GM12878 (cell line): ENCODE results near the gene BMP2K. TPM values are rescaled to one million over a fixed set of nuclear protein-coding genes. Genes with fewer than 3 reads are reported as not detected.
A peak's percentile ranks its signal among the peaks of the same experiment; 100 is the strongest.

ENCODE experiments used
- ATAC-seq: fragments of 200-7000 bp; cut with Tn5 transposase; 3 replicates; pipeline ENCODE4 v1.9.1; 2020; ENCODE audit warnings: mild to moderate bottlenecking, moderate library complexity
- BruUV-seq: library from RNA; stranded (reverse); fragments of 400-500 nt; replicated peaks from 2 replicates; lab custom pipeline; 2021; lab: Mats Ljungman, UMichigan
- CTCF ChIA-PET: fragments of 300-600 bp; sonication (Branson Sonifier 250); formaldehyde crosslinking; extraction: SDS; loops from one replicate; lab custom pipeline; 2021; ENCODE audit warnings: inconsistent platforms; lab: Yijun Ruan, JAX
- POLR2A ChIA-PET: fragments of 350-600 bp; formaldehyde crosslinking; extraction: SDS; loops from one replicate; lab custom pipeline; 2021; ENCODE audit warnings: inconsistent platforms; lab: Charles Lee
- RAD21 ChIA-PET: fragments of 300-600 bp; sonication (Branson Sonifier 250); formaldehyde crosslinking; loops from one replicate; lab custom pipeline; 2023; ENCODE audit warnings: antibody characterized with exemption; ENCODE audit not compliant: unreplicated experiment; lab: Charles Lee
- SMC1A ChIA-PET: fragments of 300-600 bp; sonication (Branson Sonifier 250); formaldehyde crosslinking; loops from one replicate; lab custom pipeline; 2023; ENCODE audit not compliant: unreplicated experiment, uncharacterized antibody; lab: Charles Lee
- DNase-seq: peaks from one replicate; pipeline ENCODE4 v3.0.0-alpha.2; 2011; ENCODE audit warnings: low read depth, low spot score
- FAIRE-seq: peaks from 3 replicates; lab custom pipeline; 2011; peaks lifted over from hg19 to GRCh38; lab: Jason Lieb, UNC
- H2AFZ ChIP-seq: 2 replicates; pipeline ENCODE4 v1.6.0; 2011; ENCODE audit warnings: low read depth, low read length, control low read depth; ENCODE audit not compliant: control insufficient read depth
- H3K27ac ChIP-seq: 2 replicates; pipeline ENCODE4 v1.5.1; 2011; ENCODE audit warnings: control low read depth; ENCODE audit not compliant: control insufficient read depth, insufficient read depth
- H3K27me3 ChIP-seq, 2 experiments: replicated peaks in 1 of 2; 2 replicates each; pipeline versions ENCODE4 v1.6.0 to v1.6.1; 2011; ENCODE audit warnings: low read length in 1 of 2; ENCODE audit not compliant: control insufficient read depth in 2 of 2, insufficient read depth in 2 of 2
- H3K36me3 ChIP-seq, 2 experiments: 2 replicates each; pipeline ENCODE4 v1.5.1; 2011; ENCODE audit warnings: low read length in 1 of 2; ENCODE audit not compliant: control insufficient read depth in 2 of 2, insufficient read depth in 2 of 2
- H3K4me1 ChIP-seq: 2 replicates; pipeline ENCODE4 v1.6.1; 2011; ENCODE audit warnings: mild to moderate bottlenecking, low read length, moderate library complexity, mixed read lengths; ENCODE audit not compliant: control insufficient read depth, insufficient read depth
- H3K4me2 ChIP-seq: 2 replicates; pipeline ENCODE4 v1.6.0; 2011; ENCODE audit warnings: control low read depth; ENCODE audit not compliant: control insufficient read depth, insufficient read depth
- H3K4me3 ChIP-seq: fragments of 200-600 bp; sonication (generic); 2 replicates; pipeline ENCODE4 v1.5.1; 2016
- H3K79me2 ChIP-seq: 2 replicates; pipeline ENCODE4 v1.6.0; 2011; ENCODE audit warnings: low read length; ENCODE audit not compliant: control insufficient read depth, insufficient read depth
- H3K9ac ChIP-seq: 2 replicates; pipeline ENCODE4 v1.8.0; 2011; ENCODE audit warnings: low read length, control low read depth, mixed read lengths; ENCODE audit not compliant: control insufficient read depth, insufficient read depth
- H3K9me3 ChIP-seq: replicated peaks from 3 replicates; pipeline ENCODE4 v1.5.1; 2011; ENCODE audit warnings: mild to moderate bottlenecking, low read length; ENCODE audit not compliant: control insufficient read depth, insufficient read depth
- H4K20me1 ChIP-seq: 2 replicates; pipeline ENCODE4 v1.6.0; 2011; ENCODE audit not compliant: control insufficient read depth, insufficient read depth
- CEBPB ChIP-seq, 2 experiments: fragments of 150-350 bp in 1 of 2; IDR thresholded peaks; 2 replicates each; pipeline ENCODE4 v1.6.1; 2012 to 2014; ENCODE audit warnings: low read depth in 2 of 2, low read length in 2 of 2, borderline replicate concordance in 1 of 2, inconsistent platforms in 1 of 2
- RAD21 ChIP-seq: IDR thresholded peaks from 2 replicates; pipeline ENCODE4 v1.6.1; 2011; ENCODE audit warnings: mild to moderate bottlenecking, low read depth, low read length, moderate library complexity; ENCODE audit not compliant: insufficient read depth
- WGBS: methylation state at CpG from one replicate; pipeline ENCODE4 v1.1.6; 2016; ENCODE audit warnings: low lambda C conversion rate; ENCODE audit not compliant: insufficient replicate concordance, insufficient coverage; ENCODE audit errors: missing lambda C conversion rate; 5-methylcytosine and 5-hydroxymethylcytosine counted together
- in situ Hi-C: fragments of 300-500 bp; cut with MboI; formaldehyde crosslinking; loops from 9 replicates; pipeline ENCODE4 v1.14.3; 2018; ENCODE audit warnings: mixed read lengths
- intact Hi-C: fragments of 100-400 bp; cut with micrococcal nuclease; formaldehyde crosslinking; loops from one replicate; pipeline ENCODE4 v1.14.2; 2022; ENCODE audit not compliant: unreplicated experiment
- polyA plus RNA-seq, 11 experiments: library from polyadenylated mRNA; depleted of rRNA in 4 of 11; unstranded in 6 of 11; stranded (reverse) in 5 of 11; fragments of >200 nt; fragmentation: Nextera tagmentation in 4 of 11; fragmentation: Illumina TruSeq in 1 of 11; extraction: Ambion mirVana in 4 of 11; extraction: Trizol in 1 of 11; gene quantifications; 1 replicate in 1 of 11; 2 replicates in 10 of 11; pipeline versions ENCODE4 v1.2.1 to v1.2.3, GENCODE V29; 2011 to 2016; ENCODE audit warnings: inconsistent platforms in 2 of 11, missing spikeins in 2 of 11, low read depth in 1 of 11
- total RNA-seq, 4 experiments: library from RNA; depleted of rRNA in 3 of 4; stranded (reverse); fragments of >200 nt in 3 of 4; fragmentation: Illumina TruSeq in 1 of 4; extraction: Trizol in 1 of 4; gene quantifications; 2 replicates each; pipeline versions ENCODE4 v1.2.1 to v1.2.3, GENCODE V29; 2013 to 2021
- TF ChIP-seq, protein P1 (sequence below), 3 experiments: IDR thresholded peaks in 2 of 3; conservative IDR thresholded peaks in 1 of 3; 2 replicates each; pipeline ENCODE4 v1.5.1; 2011; ENCODE audit warnings: low read depth in 3 of 3, low read length in 3 of 3, mild to moderate bottlenecking in 3 of 3, control low read depth in 2 of 3, moderate library complexity in 2 of 3, inconsistent platforms in 1 of 3, mixed read lengths in 1 of 3; ENCODE audit not compliant: control insufficient read depth in 2 of 3, insufficient read depth in 1 of 3; ENCODE audit errors: extremely low read depth in 1 of 3

The BMP2K gene
- total and polyA plus RNA-seq, 10 of the 15 experiments (the other 5 are each of a cell fraction or from before 2014, with no cell fraction given): 3.3 to 84.6 (median 24.8) TPM

DNA sequence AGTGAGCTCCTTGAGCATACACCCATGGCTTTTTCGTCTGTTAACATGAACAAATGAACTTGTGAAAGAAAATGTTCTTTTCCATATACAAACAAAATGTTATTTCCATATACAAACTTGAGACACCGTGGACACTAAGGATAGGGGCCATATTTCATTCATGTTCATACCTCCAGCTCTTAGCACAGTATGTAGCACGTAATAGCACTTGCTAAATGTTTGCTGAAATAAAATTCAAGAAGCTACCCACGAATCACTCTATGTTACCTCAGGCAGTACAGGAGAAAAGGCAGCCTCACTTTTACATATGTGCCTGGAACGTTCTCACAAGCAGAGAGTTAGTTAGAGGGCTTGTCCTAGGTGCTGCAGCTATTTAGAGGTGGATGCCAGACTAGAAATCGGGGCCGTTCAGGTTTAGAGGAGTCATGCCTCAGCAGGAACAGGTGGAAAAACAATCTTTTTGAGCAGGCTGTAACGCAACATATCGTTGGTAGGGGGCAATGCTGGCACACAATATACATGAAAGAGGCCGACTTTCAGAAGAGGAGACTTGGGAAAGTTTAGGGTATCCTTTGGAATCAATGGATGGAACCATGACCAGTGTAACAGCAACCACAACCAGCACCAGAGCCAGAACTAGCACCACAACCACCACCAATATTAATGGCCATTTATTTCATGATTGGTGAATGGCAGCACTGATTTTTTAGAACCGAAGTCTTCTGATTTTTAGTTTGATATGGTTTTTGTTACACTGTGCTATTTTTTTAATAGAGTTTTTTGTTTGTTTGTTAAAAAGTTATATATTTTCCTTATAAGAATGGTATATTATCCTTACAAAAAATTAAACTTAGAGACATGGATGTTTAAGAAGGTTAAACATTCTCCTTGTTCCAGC, 177.9 kb downstream of the BMP2K start:
- Histone ChIP-seq H3K4me1 (no peaks in the 10 kb centered on the region), H2AFZ (no peak overlapping the region), H4K20me1 (no peaks in the 10 kb centered on the region), H3K9ac (no peak overlapping the region), H3K36me3 (no peaks in the 10 kb centered on the region), H3K4me2 (no peak overlapping the region), H3K79me2 (no peaks in the 10 kb centered on the region), H3K9me3 (no peaks in the 10 kb centered on the region), H3K4me3 (no peak overlapping the region), H3K27me3 (no peaks in the 10 kb centered on the region), H3K27ac (no peak overlapping the region)
- no TSS peak for BruUV-seq
- ATAC-seq: peak; percentile 53
- FAIRE-seq: no peak
- intact Hi-C loops (loop anchor here (5.0 to 10.0 kb wide), 7 partner anchors 88 to 1371 kb away; no protein-coding TSS in a partner anchor), in situ Hi-C loops (loop anchor here (10.0 kb wide), 1 partner anchor 621 kb away; no protein-coding TSS in a partner anchor)
- ChIA-PET POLR2A (no interaction called here), RAD21 (interaction anchor here (0.6 to 2.4 kb wide), 3 partner anchors 544 to 1262 kb away, joined by 3 to 10 read pairs (median 7); no protein-coding TSS in a partner anchor), CTCF (interaction anchor here (0.7 to 5.2 kb wide), 20 partner anchors 12 to 1266 kb away, joined by 3 to 30 read pairs (median 8); partner anchors contain the start of gene PAQR3), SMC1A (interaction anchor here (0.6 to 4.4 kb wide), 12 partner anchors 10 to 1262 kb away, joined by 3 to 21 read pairs (median 8); partner anchors contain the start of gene PAQR3)
- 9% methylated on average over 11 of the region's 11 CpGs for WGBS
- DNase-seq: no peak
- TF ChIP-seq CEBPB (IDR thresholded peaks at IDR 0.05; ENCODE audit: borderline replicate concordance in 1 of 2, low read depth in 2 of 2, low read length in 2 of 2) (no peak), RAD21 (peak; percentile 58)
- TF ChIP-seq, protein P1, sequence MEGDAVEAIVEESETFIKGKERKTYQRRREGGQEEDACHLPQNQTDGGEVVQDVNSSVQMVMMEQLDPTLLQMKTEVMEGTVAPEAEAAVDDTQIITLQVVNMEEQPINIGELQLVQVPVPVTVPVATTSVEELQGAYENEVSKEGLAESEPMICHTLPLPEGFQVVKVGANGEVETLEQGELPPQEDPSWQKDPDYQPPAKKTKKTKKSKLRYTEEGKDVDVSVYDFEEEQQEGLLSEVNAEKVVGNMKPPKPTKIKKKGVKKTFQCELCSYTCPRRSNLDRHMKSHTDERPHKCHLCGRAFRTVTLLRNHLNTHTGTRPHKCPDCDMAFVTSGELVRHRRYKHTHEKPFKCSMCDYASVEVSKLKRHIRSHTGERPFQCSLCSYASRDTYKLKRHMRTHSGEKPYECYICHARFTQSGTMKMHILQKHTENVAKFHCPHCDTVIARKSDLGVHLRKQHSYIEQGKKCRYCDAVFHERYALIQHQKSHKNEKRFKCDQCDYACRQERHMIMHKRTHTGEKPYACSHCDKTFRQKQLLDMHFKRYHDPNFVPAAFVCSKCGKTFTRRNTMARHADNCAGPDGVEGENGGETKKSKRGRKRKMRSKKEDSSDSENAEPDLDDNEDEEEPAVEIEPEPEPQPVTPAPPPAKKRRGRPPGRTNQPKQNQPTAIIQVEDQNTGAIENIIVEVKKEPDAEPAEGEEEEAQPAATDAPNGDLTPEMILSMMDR (IDR thresholded peaks at IDR 0.05 in 2 of 3, conservative IDR thresholded peaks at IDR 0.05 in 1 of 3; ENCODE audit: control insufficient read depth in 2 of 3, extremely low read depth in 1 of 3, insufficient read depth in 1 of 3, low read depth in 3 of 3, low read length in 3 of 3): peak; percentile 35 to 41 (median 36); a peak in 5 of 6 replicates
